NCI-H226 (cell line): ENCODE data around the gene PHF3.
"Not testable (repeated sequence)": the region's sequence is repeated elsewhere in the genome, so short reads cannot be mapped to it uniquely, and the experiment has no call there.

ENCODE experiments used
- DNase-seq: peaks from one replicate; pipeline ENCODE4 v3.0.0-alpha.2; 2015

The PHF3 gene

GRCh38 chr6:63714091-63714490 lies 78.5 kb downstream of the PHF3 start:
- DNase-seq: no peak

GRCh38 chr6:63716169-63716568 lies 80.6 kb downstream of the PHF3 start:
- DNase-seq: no peak

GRCh38 chr6:63721181-63721580 lies 85.6 kb downstream of the PHF3 start:
- no peak for DNase-seq

GRCh38 chr6:63724721-63725120 lies 89.1 kb downstream of the PHF3 start:
- DNase-seq: no peak

- DNase-seq: no peak
These were observed 94.7 kb downstream of the PHF3 start for GRCh38 chr6:63730311-63730710.

- no peak for DNase-seq
These were observed 96.3 kb downstream of the PHF3 start for GRCh38 chr6:63731930-63732329.

GRCh38 chr6:63732336-63732735 lies 96.7 kb downstream of the PHF3 start:
- DNase-seq: peak; percentile 10

- no peak for DNase-seq
These were observed 99.3 kb downstream of the PHF3 start for GRCh38 chr6:63734923-63735322.

GRCh38 chr6:63738190-63738589 lies 102.6 kb downstream of the PHF3 start:
- DNase-seq: not testable (repeated sequence)

GRCh38 chr6:63739094-63739687 lies 103.6 kb downstream of the PHF3 start:
- no peak for DNase-seq

- DNase-seq: peak; percentile 68
These were observed 105.1 kb downstream of the PHF3 start for GRCh38 chr6:63740709-63741108.

GRCh38 chr6:63742060-63742459 lies 106.5 kb downstream of the PHF3 start:
- DNase-seq: peak; percentile 41

- no peak for DNase-seq
These were observed 108.1 kb downstream of the PHF3 start for GRCh38 chr6:63743691-63744090.

- DNase-seq: no peak
These were observed 109.2 kb downstream of the PHF3 start for GRCh38 chr6:63744810-63745209.

- no peak for DNase-seq
These were observed 110.2 kb downstream of the PHF3 start for GRCh38 chr6:63745784-63746183.

GRCh38 chr6:63750400-63750799 lies 114.8 kb downstream of the PHF3 start:
- no peak for DNase-seq

- not testable (repeated sequence) for DNase-seq
These were observed 121.7 kb downstream of the PHF3 start for GRCh38 chr6:63757275-63757674.

- DNase-seq: no peak
These were observed 122.2 kb downstream of the PHF3 start for GRCh38 chr6:63757826-63758225.

GRCh38 chr6:63759605-63760105 lies 124.1 kb downstream of the PHF3 start:
- no peak for DNase-seq

- DNase-seq: no peak
These were observed 124.6 kb downstream of the PHF3 start for GRCh38 chr6:63760199-63760598.

GRCh38 chr6:63764318-63764916 lies 128.8 kb downstream of the PHF3 start:
- DNase-seq: no peak
